ENCODE measurements around the gene OR3A3.
"Not testable (repeated sequence)": the region's sequence is repeated elsewhere in the genome, so short reads cannot be mapped to it uniquely, and the experiment has no call there.

Gene OR3A3

DNA sequence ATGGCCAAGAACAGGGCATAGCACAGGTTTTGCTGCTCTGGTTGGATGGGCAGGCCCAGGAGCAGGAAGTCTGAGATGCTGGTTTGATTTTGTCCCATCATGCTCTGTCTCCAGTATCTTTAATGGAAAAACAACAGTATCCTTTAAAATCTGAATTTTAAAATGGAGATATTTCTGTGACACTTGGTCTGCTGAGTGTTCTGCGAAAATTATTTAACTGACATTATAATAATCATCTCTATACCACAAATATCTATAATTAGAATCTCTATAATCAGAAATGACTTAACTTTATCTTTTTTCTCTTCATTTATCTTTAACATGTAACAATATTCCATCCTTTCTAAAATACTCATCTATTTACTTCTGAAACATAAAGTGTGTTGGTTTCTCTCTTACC lies 12.9 kb upstream of the OR3A3 start, which contains the start of gene OR1E1:
OR1E1 (minus strand) TSS at position 101 of the 400 bp plus-strand sequence; CDS start at position 101, 0 bp downstream.
- H3K4me3 ChIP-seq (ENCODE audit: control insufficient read depth, low read depth, low read length), result no peak within 1 kb of the TSS
- DNase-seq (ENCODE audit: low read depth), result no peak
- TF ChIP-seq, protein P1, sequence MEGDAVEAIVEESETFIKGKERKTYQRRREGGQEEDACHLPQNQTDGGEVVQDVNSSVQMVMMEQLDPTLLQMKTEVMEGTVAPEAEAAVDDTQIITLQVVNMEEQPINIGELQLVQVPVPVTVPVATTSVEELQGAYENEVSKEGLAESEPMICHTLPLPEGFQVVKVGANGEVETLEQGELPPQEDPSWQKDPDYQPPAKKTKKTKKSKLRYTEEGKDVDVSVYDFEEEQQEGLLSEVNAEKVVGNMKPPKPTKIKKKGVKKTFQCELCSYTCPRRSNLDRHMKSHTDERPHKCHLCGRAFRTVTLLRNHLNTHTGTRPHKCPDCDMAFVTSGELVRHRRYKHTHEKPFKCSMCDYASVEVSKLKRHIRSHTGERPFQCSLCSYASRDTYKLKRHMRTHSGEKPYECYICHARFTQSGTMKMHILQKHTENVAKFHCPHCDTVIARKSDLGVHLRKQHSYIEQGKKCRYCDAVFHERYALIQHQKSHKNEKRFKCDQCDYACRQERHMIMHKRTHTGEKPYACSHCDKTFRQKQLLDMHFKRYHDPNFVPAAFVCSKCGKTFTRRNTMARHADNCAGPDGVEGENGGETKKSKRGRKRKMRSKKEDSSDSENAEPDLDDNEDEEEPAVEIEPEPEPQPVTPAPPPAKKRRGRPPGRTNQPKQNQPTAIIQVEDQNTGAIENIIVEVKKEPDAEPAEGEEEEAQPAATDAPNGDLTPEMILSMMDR (IDR thresholded peaks at IDR 0.05; ENCODE audit: control insufficient read depth, insufficient read depth, low read depth, low read length, missing control alignments), result no peak

GRCh38 chr17:3400055-3400454 lies 11.1 kb upstream of the OR3A3 start:
- H3K4me3 ChIP-seq (ENCODE audit: control insufficient read depth, low read depth, low read length), result no peak overlapping the region
- DNase-seq (ENCODE audit: low read depth), result no peak
- TF ChIP-seq, protein P1 (IDR thresholded peaks at IDR 0.05; ENCODE audit: control insufficient read depth, insufficient read depth, low read depth, low read length, missing control alignments), result no peak

DNA sequence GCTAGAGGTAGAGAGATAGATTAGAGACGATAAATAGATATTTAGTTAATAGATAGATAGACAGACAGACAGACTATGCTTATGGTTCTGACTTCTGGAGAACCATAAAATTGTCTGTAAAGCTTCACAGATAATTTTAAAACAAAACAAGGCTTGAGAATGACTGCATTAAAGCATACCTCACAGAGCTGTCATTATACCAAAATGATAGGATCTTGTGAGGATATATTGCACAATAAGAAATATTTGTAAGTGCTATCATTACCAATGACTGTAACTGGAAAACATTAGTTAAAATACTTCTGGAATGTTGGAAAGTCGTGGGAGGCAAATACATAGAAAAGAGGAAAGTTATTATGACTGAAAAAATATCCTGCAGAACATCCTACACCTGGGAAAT lies 9.4 kb upstream of the OR3A3 start:
- TF ChIP-seq, protein P1 (IDR thresholded peaks at IDR 0.05; ENCODE audit: control insufficient read depth, insufficient read depth, low read depth, low read length, missing control alignments), result no peak
- no peak for DNase-seq (ENCODE audit: low read depth)
- no peak overlapping the region for H3K4me3 ChIP-seq (ENCODE audit: control insufficient read depth, low read depth, low read length)

DNA sequence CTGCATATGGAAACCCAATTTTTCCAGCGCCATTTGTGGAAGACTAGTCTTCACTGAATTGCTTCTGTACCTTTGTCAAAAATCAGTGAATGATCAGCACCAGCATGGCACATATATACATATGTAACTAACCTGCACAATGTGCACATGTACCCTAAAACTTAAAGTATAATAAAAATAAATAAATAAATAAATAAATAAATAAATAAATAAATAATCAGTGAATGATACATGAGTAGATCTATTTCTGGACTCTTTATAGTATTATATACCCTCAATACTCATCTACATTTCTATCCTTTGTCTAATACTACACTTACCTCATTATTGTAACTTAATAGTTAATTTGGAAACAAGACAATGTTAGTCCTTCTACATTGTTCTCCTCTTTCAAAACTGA lies 7.3 kb upstream of the OR3A3 start:
- DNase-seq (ENCODE audit: low read depth); H3K4me3 ChIP-seq (ENCODE audit: control insufficient read depth, low read depth, low read length): not testable (repeated sequence)

DNA sequence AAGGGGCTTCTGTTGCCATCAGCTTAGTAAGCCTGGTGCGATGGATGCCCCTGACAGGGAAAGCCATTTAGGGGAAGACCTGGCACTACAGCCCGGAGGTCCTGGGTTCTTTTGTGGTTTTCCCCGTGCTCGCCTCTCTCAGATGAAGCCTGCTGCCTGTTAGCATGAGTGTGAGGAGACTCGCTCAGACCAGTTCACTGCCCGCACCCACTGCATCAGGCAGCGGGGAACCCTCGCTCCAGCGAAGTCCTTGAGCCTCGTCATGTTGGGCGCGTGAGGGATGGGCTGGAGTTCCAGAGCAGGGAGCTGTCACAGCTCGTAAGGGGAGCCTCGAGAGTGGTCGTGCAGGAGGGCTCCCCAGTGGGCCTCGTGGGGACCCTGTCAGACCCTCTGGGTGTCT lies 1.0 kb downstream of the OR3A3 start:
- DNase-seq (ENCODE audit: low read depth); H3K4me3 ChIP-seq (ENCODE audit: control insufficient read depth, low read depth, low read length): not testable (repeated sequence)

DNA sequence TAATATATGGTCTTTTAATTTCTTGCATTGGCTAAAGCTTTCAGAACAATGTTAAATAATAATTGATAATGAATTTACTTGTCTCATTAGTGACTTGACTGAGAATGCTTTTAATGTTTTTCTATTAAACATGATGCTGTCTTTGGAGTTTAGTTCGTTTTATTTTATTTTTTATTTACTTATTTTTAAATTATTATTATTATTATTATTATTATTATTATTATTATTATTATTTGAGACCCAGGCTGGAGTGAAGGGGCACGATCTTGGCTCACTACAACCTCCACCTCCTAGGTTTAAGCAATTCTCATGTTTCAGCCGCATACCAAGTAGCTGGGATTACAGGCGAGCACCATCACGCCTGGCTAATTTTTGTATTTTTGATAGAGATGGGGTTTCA lies 4.4 kb downstream of the OR3A3 start:
- H3K4me3 ChIP-seq (ENCODE audit: control insufficient read depth, low read depth, low read length), result no peak overlapping the region
- TF ChIP-seq, protein P1 (IDR thresholded peaks at IDR 0.05; ENCODE audit: control insufficient read depth, insufficient read depth, low read depth, low read length, missing control alignments), result no peak
- DNase-seq (ENCODE audit: low read depth), result no peak

GRCh38 chr17:3418222-3418621 lies 7.1 kb downstream of the OR3A3 start:
- H3K4me3 ChIP-seq (ENCODE audit: control insufficient read depth, low read depth, low read length), result no peak overlapping the region
- no peak for DNase-seq (ENCODE audit: low read depth)
- TF ChIP-seq, protein P1 (IDR thresholded peaks at IDR 0.05; ENCODE audit: control insufficient read depth, insufficient read depth, low read depth, low read length, missing control alignments), result no peak

- DNase-seq (ENCODE audit: low read depth); H3K4me3 ChIP-seq (ENCODE audit: control insufficient read depth, low read depth, low read length): not testable (repeated sequence)
Measured at GRCh38 chr17:3433215-3433614, 22.0 kb downstream of the OR3A3 start.

Data from AG09309 (cell line).